ENCODE results near the gene DDX54.

Gene DDX54

GRCh38 chr12:113204804-113205203, 19.5 kb upstream of the DDX54 start:
- TF ChIP-seq ZNF274 (IDR thresholded peaks at IDR 0.05; ENCODE audit: low read depth, low read length), result no peak
- no peak overlapping the region for H3K4me3 ChIP-seq (ENCODE audit: low read length)

GRCh38 chr12:113203852-113204760, 18.8 kb upstream of the DDX54 start:
- H3K4me3 ChIP-seq (ENCODE audit: low read length), result no peak overlapping the region
- TF ChIP-seq ZNF274 (IDR thresholded peaks at IDR 0.05; ENCODE audit: low read depth, low read length), result no peak

GRCh38 chr12:113202300-113203075, 17.2 kb upstream of the DDX54 start:
- H3K4me3 ChIP-seq (ENCODE audit: low read length), result no peak overlapping the region
- TF ChIP-seq ZNF274 (IDR thresholded peaks at IDR 0.05; ENCODE audit: low read depth, low read length), result no peak

- no peak overlapping the region for H3K4me3 ChIP-seq (ENCODE audit: low read length)
- no peak for TF ChIP-seq ZNF274 (IDR thresholded peaks at IDR 0.05; ENCODE audit: low read depth, low read length)
These were observed 16.2 kb upstream of the DDX54 start for GRCh38 chr12:113201187-113202177.

GRCh38 chr12:113200021-113200797, 14.9 kb upstream of the DDX54 start:
- H3K4me3 ChIP-seq (ENCODE audit: low read length), result no peak overlapping the region
- TF ChIP-seq ZNF274 (IDR thresholded peaks at IDR 0.05; ENCODE audit: low read depth, low read length), result no peak

GRCh38 chr12:113198296-113198695, 13.0 kb upstream of the DDX54 start:
- no peak overlapping the region for H3K4me3 ChIP-seq (ENCODE audit: low read length)
- TF ChIP-seq ZNF274 (IDR thresholded peaks at IDR 0.05; ENCODE audit: low read depth, low read length), result no peak

- H3K4me3 ChIP-seq (ENCODE audit: low read length), result no peak overlapping the region
- no peak for TF ChIP-seq ZNF274 (IDR thresholded peaks at IDR 0.05; ENCODE audit: low read depth, low read length)
These were observed 12.3 kb upstream of the DDX54 start for GRCh38 chr12:113197518-113198077.

GRCh38 chr12:113196990-113197389, 11.7 kb upstream of the DDX54 start:
- no peak overlapping the region for H3K4me3 ChIP-seq (ENCODE audit: low read length)
- TF ChIP-seq ZNF274 (IDR thresholded peaks at IDR 0.05; ENCODE audit: low read depth, low read length), result no peak

GRCh38 chr12:113196582-113196981, 11.3 kb upstream of the DDX54 start:
- no peak overlapping the region for H3K4me3 ChIP-seq (ENCODE audit: low read length)
- no peak for TF ChIP-seq ZNF274 (IDR thresholded peaks at IDR 0.05; ENCODE audit: low read depth, low read length)

- no peak for TF ChIP-seq ZNF274 (IDR thresholded peaks at IDR 0.05; ENCODE audit: low read depth, low read length)
- H3K4me3 ChIP-seq (ENCODE audit: low read length), result no peak overlapping the region
These were observed 10.3 kb upstream of the DDX54 start for GRCh38 chr12:113195598-113195997.

GRCh38 chr12:113194971-113195391, 9.7 kb upstream of the DDX54 start:
- H3K4me3 ChIP-seq (ENCODE audit: low read length), result no peak overlapping the region
- no peak for TF ChIP-seq ZNF274 (IDR thresholded peaks at IDR 0.05; ENCODE audit: low read depth, low read length)

- no peak overlapping the region for H3K4me3 ChIP-seq (ENCODE audit: low read length)
- no peak for TF ChIP-seq ZNF274 (IDR thresholded peaks at IDR 0.05; ENCODE audit: low read depth, low read length)
These were observed 5.9 kb upstream of the DDX54 start for GRCh38 chr12:113191227-113191626.

- no peak for TF ChIP-seq ZNF274 (IDR thresholded peaks at IDR 0.05; ENCODE audit: low read depth, low read length)
- no peak overlapping the region for H3K4me3 ChIP-seq (ENCODE audit: low read length)
These were observed 5.5 kb upstream of the DDX54 start for GRCh38 chr12:113190761-113191160.
